Measurements from ENCODE around the gene FGF5. TPM values are rescaled to one million over a fixed set of nuclear protein-coding genes. Genes with fewer than 3 reads are reported as not detected.
"Not testable (repeated sequence)": the region's sequence is repeated elsewhere in the genome, so short reads cannot be mapped to it uniquely, and the experiment has no call there.

Gene FGF5
- total and polyA plus RNA-seq, 7 donors, result 0.05 to 0.85 (median 0.24) TPM; not detected in 4

DNA sequence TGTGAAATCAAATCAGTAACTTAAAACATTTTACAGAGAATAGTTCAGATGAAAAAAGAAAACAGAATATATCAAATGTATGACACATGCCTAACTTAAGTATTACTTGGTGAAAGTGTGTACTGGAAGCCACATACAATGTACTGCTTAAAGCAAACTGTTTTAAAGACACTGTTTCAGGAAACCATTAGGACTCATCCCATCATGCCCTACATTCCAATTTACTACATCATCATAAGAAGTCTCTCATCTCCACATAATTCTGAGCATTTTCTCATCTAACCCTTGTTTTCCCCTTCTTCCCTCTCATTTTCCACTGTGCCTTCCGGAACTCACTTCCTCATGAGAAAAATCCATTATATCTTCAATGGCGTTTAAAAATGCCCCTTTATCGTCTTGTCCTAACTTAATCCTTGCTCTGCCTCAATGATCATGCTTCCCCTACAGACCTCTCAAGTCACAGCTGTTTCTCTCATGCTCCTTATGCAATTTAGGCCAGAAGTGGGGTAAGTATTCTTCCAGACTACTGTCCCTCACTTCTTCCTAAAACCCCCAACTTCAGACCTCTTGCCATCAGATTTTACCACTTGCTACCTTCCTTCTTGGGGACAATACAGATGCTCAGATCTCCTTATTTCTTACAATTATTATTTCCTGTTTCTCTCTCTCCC, 26.8 kb upstream of the FGF5 start:
- WGBS, 3 donors, result 76 to 83% (median 79%) methylated on average over 3 of the region's 3 CpGs
- H3K9me3 ChIP-seq, result no peaks in the 10 kb centered on the region
- TF ChIP-seq, protein P1, sequence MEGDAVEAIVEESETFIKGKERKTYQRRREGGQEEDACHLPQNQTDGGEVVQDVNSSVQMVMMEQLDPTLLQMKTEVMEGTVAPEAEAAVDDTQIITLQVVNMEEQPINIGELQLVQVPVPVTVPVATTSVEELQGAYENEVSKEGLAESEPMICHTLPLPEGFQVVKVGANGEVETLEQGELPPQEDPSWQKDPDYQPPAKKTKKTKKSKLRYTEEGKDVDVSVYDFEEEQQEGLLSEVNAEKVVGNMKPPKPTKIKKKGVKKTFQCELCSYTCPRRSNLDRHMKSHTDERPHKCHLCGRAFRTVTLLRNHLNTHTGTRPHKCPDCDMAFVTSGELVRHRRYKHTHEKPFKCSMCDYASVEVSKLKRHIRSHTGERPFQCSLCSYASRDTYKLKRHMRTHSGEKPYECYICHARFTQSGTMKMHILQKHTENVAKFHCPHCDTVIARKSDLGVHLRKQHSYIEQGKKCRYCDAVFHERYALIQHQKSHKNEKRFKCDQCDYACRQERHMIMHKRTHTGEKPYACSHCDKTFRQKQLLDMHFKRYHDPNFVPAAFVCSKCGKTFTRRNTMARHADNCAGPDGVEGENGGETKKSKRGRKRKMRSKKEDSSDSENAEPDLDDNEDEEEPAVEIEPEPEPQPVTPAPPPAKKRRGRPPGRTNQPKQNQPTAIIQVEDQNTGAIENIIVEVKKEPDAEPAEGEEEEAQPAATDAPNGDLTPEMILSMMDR (IDR thresholded peaks at IDR 0.05), result no peak
- no peaks in the 10 kb centered on the region for H3K4me1 ChIP-seq
- intact Hi-C loops (cut with DNase I), result no loop called here
- no peak overlapping the region for H3K27ac ChIP-seq
- H3K4me3 ChIP-seq, result no peak overlapping the region
- H3K27me3 ChIP-seq (ENCODE audit: insufficient read depth in 3 of 3, low read length in 2 of 3), result peaks cover 0 to 8% (median 0%) of the 10 kb centered on the region in 3 donors
- H3K36me3 ChIP-seq (ENCODE audit: insufficient read depth in 1 of 2, low read depth in 1 of 2), result no peaks in the 10 kb centered on the region
- ATAC-seq, result no peak
- no peak for DNase-seq

DNA sequence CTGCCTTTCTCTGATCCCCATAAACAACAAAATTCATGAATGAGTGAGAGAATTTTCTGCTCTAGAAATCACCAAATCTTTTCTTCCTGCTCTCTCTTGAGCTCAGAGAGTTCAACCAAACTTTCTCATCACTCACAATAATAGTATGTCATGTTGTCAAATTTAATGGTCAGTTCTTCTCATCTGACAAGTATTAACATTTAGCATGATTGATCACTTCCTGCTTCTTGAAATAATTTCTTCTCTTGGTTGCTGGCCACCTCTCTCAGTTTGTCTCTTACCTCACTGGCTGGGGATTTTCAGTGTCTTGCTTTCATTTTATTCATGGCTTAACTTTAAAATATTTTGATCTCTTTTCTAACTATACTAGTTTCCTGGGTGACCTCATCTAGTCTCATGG, 25.5 kb upstream of the FGF5 start:
- H3K27ac ChIP-seq, result no peak overlapping the region
- TF ChIP-seq, protein P1 (IDR thresholded peaks at IDR 0.05), result no peak
- no peaks in the 10 kb centered on the region for H3K9me3 ChIP-seq
- intact Hi-C loops (cut with DNase I), result no loop called here
- no peak for DNase-seq
- no peaks in the 10 kb centered on the region for H3K4me1 ChIP-seq
- H3K4me3 ChIP-seq, result no peak overlapping the region
- no peak for ATAC-seq
- peaks cover 0 to 8% (median 0%) of the 10 kb centered on the region in 3 donors for H3K27me3 ChIP-seq (ENCODE audit: insufficient read depth in 3 of 3, low read length in 2 of 3)
- no peaks in the 10 kb centered on the region for H3K36me3 ChIP-seq (ENCODE audit: insufficient read depth in 1 of 2, low read depth in 1 of 2)

DNA sequence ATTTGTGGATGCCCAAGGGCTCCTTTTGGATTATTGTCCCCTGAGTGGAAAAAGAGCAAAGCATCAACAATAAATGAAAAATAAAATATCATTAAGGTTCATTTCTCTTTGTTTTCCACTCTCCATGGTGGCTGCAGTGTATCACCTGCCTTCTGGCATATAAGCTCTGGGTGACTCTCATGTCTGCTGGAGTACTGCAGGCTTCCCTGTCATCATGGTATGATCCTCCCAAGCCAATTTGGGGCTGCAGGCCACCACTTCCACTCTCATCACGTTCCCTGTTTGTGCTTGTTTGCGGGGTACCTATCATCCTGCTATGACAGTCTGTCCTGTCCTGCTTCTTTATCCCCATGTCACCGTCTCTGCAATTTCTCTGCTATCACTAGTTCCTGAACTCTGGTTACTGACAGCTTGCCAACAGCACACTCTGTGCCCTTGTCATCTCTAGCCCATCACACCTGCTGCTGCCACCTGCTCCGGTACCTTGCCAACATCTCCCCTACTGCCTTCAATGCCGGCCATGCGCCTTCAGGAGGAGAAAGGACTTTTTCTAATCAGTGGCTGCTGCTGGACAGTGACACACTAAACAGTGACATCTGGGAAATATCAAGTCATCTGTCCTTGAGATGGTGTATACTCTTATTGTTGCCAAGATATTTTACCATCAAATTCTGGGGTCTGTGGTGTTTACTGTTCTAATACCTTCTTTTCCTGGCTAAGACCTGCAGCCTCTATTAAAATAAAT, 23.0 kb upstream of the FGF5 start:
- 47 to 63% (median 59%) methylated on average over 6 of the region's 6 CpGs for WGBS, 3 donors
- Histone ChIP-seq H3K27ac (no peak overlapping the region), H3K4me3 (no peak overlapping the region), H3K9me3 (no peaks in the 10 kb centered on the region), H3K4me1 (no peaks in the 10 kb centered on the region), H3K36me3 (ENCODE audit: insufficient read depth in 1 of 2, low read depth in 1 of 2) (no peaks in the 10 kb centered on the region), H3K27me3 (ENCODE audit: insufficient read depth in 3 of 3, low read length in 2 of 3) (peaks cover 0 to 8% (median 2%) of the 10 kb centered on the region in 3 donors)
- DNase-seq, result no peak
- TF ChIP-seq, protein P1 (IDR thresholded peaks at IDR 0.05), result no peak
- no peak for ATAC-seq
- intact Hi-C loops (cut with DNase I), result no loop called here

DNA sequence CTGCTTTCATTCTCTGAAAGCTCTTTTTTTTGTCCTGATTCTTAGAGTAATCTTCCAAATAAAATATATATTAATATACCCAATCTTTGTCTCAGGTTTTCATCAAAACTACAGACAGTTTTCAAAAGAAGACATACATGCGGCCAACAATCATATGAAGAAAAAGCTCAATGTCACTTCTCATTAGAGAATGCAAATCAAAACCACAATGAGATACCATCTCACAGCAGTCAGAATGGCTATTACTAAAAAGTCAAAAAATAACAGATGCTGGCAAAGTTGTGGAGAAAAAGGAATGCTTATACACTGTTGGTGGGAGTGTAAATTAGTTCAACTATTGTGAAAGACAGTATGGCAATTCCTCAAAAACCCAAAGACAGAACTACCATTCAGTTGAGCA, 19.0 kb upstream of the FGF5 start:
- ATAC-seq; intact Hi-C loops (cut with DNase I); H3K36me3 ChIP-seq (ENCODE audit: insufficient read depth in 1 of 2, low read depth in 1 of 2); DNase-seq; H3K4me3 ChIP-seq; H3K9me3 ChIP-seq; H3K4me1 ChIP-seq; H3K27ac ChIP-seq; H3K27me3 ChIP-seq (ENCODE audit: insufficient read depth in 3 of 3, low read length in 2 of 3): not testable (repeated sequence)
- WGBS, 3 donors, result 92 to 100% (median 98%) methylated on average over 1 of the region's 1 CpG

DNA sequence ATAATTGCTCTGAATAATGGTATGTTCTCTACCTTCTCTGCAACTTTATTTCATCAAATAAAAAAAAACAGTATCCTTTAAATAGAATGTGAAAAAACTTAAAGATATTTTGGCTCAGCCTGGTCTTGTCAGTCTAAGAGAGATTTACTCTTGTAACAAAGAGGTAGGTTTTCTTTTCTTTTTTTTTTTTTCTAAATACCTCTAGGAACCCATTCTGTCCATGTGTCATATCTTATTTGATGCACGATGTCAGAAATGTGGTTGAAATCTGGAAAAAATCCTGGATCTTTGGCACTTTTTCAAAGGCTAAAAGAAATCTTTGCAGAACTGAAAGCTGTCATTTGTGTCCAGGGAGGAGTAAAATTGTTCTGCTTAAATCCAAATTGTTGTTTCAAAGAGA, 17.3 kb upstream of the FGF5 start:
- no peak overlapping the region for H3K27ac ChIP-seq
- DNase-seq (no peak), ATAC-seq (no peak)
- 22 to 46% (median 30%) methylated on average over 1 of the region's 1 CpG for WGBS, 3 donors
- H3K4me1 ChIP-seq, result no peaks in the 10 kb centered on the region
- TF ChIP-seq, protein P1 (IDR thresholded peaks at IDR 0.05), result no peak
- peaks cover 0 to 2% (median 1%) of the 10 kb centered on the region in 3 donors for H3K27me3 ChIP-seq (ENCODE audit: insufficient read depth in 3 of 3, low read length in 2 of 3)
- no peak overlapping the region for H3K4me3 ChIP-seq
- intact Hi-C loops (cut with DNase I), result no loop called here
- H3K9me3 ChIP-seq, result no peaks in the 10 kb centered on the region
- no peaks in the 10 kb centered on the region for H3K36me3 ChIP-seq (ENCODE audit: insufficient read depth in 1 of 2, low read depth in 1 of 2)
